ENCODE measurements around the gene NINL.

- TF ChIP-seq POLR2AphosphoS5 (IDR thresholded peaks at IDR 0.05; ENCODE audit: low read depth, low read length) (no peak), TAF1 (IDR thresholded peaks at IDR 0.05; ENCODE audit: borderline replicate concordance, insufficient read depth, low read length) (no peak), REST (IDR thresholded peaks at IDR 0.05; ENCODE audit: insufficient read depth in 1 of 2, low read depth in 2 of 2, low read length in 2 of 2) (no peak)
Observed at GRCh38 chr20:25498280-25498606, 87.1 kb downstream of the NINL start.
